SK-N-SH treated with all-trans-retinoic acid at 6 μM for 48 hours (cell line): ENCODE results near the gene RNASEH2B.

Experiments used
- ARNTL ChIP-seq: fragments of 450-650 bp; formaldehyde crosslinking; IDR thresholded peaks from 2 replicates; pipeline ENCODE4 v1.5.0; 2020; ENCODE audit warnings: low read depth, mild to moderate bottlenecking, moderate library complexity, borderline replicate concordance
- BACH2 ChIP-seq: fragments of 250-450 bp; sonication (Bioruptor Pico); IDR thresholded peaks from 2 replicates; pipeline ENCODE4 v1.9.0; 2021; ENCODE audit warnings: mild to moderate bottlenecking, borderline replicate concordance
- CSDC2 ChIP-seq: fragments of 250-450 bp; sonication (Bioruptor Pico); IDR thresholded peaks from 2 replicates; pipeline ENCODE4 v1.5.0; 2020; ENCODE audit warnings: mild to moderate bottlenecking, moderate library complexity
- ISL1 ChIP-seq: fragments of 250-450 bp; sonication (Bioruptor Pico); IDR thresholded peaks from 2 replicates; pipeline ENCODE4 v2.1.2; 2022; ENCODE audit warnings: mild to moderate bottlenecking, moderate library complexity
- PPARA ChIP-seq: fragments of 250-450 bp; sonication (Bioruptor Pico); IDR thresholded peaks from 2 replicates; pipeline ENCODE4 v1.5.0; 2020; ENCODE audit warnings: mild to moderate bottlenecking, borderline replicate concordance
- RARB ChIP-seq: fragments of 250-450 bp; sonication (Bioruptor Pico); IDR thresholded peaks from 2 replicates; pipeline ENCODE4 v1.8.0; 2021; ENCODE audit warnings: mild to moderate bottlenecking, moderate library complexity
- SNAI2 ChIP-seq: fragments of 250-450 bp; sonication (Bioruptor Pico); IDR thresholded peaks from 2 replicates; pipeline ENCODE4 v1.5.0; 2020; ENCODE audit warnings: mild to moderate bottlenecking, moderate library complexity
- ZFP3 ChIP-seq: fragments of 250-450 bp; sonication (Bioruptor Pico); IDR thresholded peaks from 2 replicates; pipeline ENCODE4 v1.5.0; 2020; ENCODE audit warnings: mild to moderate bottlenecking, moderate library complexity
- ZFP30 ChIP-seq: fragments of 450-650 bp; formaldehyde crosslinking; IDR thresholded peaks from 2 replicates; pipeline ENCODE4 v1.5.0; 2022; ENCODE audit warnings: mild to moderate bottlenecking, moderate library complexity
- TF ChIP-seq, protein P1 (sequence below): fragments of 250-450 bp; sonication (Bioruptor Pico); IDR thresholded peaks from 2 replicates; pipeline ENCODE4 v1.8.0; 2020; ENCODE audit warnings: mild to moderate bottlenecking, moderate library complexity, borderline replicate concordance
- TF ChIP-seq, protein P2 (sequence below): fragments of 250-450 bp; sonication (Bioruptor Pico); IDR thresholded peaks from 2 replicates; pipeline ENCODE4 v1.8.0; 2021; ENCODE audit warnings: low read depth, mild to moderate bottlenecking, moderate library complexity, borderline replicate concordance
- TF ChIP-seq, protein P3 (sequence below): fragments of 250-450 bp; sonication (Bioruptor Pico); IDR thresholded peaks from 2 replicates; pipeline ENCODE4 v1.5.1; 2021; ENCODE audit warnings: mild to moderate bottlenecking, moderate library complexity
- TF ChIP-seq, protein P4 (sequence below): fragments of 250-450 bp; sonication (Bioruptor Pico); IDR thresholded peaks from 2 replicates; pipeline ENCODE4 v1.5.1; 2020; ENCODE audit warnings: low read depth, mild to moderate bottlenecking, moderate library complexity

DNA sequence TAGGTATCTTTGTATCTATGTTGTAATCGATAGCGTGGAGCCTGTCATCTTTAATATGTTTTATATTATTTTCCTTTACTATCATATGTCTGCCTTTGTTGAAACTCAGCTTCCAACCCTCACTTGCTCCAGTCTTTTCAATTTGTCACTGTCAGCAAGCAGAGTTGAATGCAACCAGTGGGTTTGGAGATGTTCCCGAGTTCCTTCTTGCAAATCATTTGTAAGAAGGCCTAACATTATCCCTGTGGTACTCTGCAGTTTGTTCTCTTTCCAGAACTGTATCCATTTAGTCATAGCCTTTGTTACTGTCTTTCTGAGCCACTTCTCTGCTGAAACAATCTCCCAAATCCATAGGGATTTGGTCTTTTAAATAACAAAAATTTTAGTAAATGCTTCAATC, 41.8 kb downstream of the RNASEH2B start:
- TF ChIP-seq ARNTL (no peak), PPARA (CRISPR knock-in tag) (no peak), CSDC2 (CRISPR knock-in tag) (no peak), BACH2 (CRISPR knock-in tag) (no peak), ZFP3 (CRISPR knock-in tag) (no peak), SNAI2 (CRISPR knock-in tag) (no peak), RARB (no peak), ISL1 (CRISPR knock-in tag) (no peak), ZFP30 (CRISPR knock-in tag) (no peak)
- TF ChIP-seq, protein P1, sequence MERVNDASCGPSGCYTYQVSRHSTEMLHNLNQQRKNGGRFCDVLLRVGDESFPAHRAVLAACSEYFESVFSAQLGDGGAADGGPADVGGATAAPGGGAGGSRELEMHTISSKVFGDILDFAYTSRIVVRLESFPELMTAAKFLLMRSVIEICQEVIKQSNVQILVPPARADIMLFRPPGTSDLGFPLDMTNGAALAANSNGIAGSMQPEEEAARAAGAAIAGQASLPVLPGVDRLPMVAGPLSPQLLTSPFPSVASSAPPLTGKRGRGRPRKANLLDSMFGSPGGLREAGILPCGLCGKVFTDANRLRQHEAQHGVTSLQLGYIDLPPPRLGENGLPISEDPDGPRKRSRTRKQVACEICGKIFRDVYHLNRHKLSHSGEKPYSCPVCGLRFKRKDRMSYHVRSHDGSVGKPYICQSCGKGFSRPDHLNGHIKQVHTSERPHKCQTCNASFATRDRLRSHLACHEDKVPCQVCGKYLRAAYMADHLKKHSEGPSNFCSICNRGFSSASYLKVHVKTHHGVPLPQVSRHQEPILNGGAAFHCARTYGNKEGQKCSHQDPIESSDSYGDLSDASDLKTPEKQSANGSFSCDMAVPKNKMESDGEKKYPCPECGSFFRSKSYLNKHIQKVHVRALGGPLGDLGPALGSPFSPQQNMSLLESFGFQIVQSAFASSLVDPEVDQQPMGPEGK: no peak
- TF ChIP-seq, protein P2, sequence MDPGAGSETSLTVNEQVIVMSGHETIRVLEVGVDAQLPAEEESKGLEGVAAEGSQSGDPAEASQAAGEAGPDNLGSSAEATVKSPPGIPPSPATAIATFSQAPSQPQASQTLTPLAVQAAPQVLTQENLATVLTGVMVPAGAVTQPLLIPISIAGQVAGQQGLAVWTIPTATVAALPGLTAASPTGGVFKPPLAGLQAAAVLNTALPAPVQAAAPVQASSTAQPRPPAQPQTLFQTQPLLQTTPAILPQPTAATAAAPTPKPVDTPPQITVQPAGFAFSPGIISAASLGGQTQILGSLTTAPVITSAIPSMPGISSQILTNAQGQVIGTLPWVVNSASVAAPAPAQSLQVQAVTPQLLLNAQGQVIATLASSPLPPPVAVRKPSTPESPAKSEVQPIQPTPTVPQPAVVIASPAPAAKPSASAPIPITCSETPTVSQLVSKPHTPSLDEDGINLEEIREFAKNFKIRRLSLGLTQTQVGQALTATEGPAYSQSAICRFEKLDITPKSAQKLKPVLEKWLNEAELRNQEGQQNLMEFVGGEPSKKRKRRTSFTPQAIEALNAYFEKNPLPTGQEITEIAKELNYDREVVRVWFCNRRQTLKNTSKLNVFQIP: no peak
- TF ChIP-seq, protein P3, sequence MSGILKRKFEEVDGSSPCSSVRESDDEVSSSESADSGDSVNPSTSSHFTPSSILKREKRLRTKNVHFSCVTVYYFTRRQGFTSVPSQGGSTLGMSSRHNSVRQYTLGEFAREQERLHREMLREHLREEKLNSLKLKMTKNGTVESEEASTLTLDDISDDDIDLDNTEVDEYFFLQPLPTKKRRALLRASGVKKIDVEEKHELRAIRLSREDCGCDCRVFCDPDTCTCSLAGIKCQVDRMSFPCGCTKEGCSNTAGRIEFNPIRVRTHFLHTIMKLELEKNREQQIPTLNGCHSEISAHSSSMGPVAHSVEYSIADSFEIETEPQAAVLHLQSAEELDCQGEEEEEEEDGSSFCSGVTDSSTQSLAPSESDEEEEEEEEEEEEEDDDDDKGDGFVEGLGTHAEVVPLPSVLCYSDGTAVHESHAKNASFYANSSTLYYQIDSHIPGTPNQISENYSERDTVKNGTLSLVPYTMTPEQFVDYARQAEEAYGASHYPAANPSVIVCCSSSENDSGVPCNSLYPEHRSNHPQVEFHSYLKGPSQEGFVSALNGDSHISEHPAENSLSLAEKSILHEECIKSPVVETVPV (CRISPR knock-in tag): no peak
- TF ChIP-seq, protein P4, sequence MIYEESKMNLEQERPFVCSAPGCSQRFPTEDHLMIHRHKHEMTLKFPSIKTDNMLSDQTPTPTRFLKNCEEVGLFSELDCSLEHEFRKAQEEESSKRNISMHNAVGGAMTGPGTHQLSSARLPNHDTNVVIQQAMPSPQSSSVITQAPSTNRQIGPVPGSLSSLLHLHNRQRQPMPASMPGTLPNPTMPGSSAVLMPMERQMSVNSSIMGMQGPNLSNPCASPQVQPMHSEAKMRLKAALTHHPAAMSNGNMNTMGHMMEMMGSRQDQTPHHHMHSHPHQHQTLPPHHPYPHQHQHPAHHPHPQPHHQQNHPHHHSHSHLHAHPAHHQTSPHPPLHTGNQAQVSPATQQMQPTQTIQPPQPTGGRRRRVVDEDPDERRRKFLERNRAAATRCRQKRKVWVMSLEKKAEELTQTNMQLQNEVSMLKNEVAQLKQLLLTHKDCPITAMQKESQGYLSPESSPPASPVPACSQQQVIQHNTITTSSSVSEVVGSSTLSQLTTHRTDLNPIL: no peak
